OCI-M1 (cell line): Measurements from ENCODE around the gene COL15A1.

Source experiments
- DNase-seq: peaks from one replicate; lab custom pipeline; 2025; lab: John Stamatoyannopoulos, UW

The COL15A1 gene

DNA sequence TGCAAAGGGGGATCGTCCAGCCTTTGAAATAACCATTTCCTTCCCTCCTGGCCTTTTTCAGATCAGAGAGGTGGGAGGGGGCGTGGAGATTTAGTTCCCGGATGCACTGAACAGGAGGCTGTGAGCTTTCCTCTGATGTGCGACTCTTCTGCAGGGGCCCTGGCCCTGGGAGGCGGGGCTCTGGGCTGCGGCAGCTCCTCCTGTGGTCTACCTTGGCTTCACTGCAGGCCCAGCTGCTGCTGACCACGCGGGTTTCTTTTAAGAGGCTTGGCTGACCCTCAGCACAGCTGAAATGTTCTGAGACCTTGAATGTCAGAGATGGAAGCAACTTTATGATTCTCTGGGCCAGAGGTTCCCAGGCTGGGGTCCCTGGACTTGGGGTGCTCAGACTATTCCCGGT, 27.0 kb upstream of the COL15A1 start:
- DNase-seq = no peak

DNA sequence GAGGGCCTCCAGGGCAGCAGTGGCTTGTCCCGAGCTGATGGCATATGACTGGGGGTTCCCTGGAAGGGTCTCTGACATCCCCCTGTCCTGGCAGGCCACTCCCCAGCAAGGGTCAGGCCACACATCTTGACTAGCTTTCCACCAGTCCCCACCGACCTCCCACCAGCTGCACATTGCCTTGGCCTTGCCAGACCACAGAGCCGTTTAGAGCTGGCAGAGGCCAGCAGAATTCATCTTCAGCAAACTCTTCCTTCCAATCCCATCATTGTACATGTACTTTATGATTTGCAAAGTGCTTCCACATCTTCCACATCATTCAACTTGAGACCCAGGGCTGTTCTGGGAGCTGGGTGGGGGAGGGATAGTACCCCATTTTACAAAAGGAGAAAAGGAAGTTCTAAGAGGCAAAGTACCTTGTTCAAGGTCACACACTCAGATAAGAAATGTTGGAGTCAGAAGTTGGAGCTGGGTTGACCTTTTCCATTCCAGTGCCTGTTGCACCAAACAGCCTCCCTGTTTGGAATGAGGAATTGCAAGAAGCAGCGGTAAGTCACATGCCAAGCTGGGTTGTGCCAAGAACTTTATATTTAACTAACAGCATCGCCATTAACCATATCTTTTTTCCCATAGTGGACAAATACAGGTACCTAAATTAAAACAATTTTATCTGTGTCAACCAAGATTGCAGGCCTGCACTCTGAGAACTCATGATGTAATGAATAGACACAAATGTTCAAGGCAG, 25.8 kb upstream of the COL15A1 start:
- DNase-seq = no peak

DNA sequence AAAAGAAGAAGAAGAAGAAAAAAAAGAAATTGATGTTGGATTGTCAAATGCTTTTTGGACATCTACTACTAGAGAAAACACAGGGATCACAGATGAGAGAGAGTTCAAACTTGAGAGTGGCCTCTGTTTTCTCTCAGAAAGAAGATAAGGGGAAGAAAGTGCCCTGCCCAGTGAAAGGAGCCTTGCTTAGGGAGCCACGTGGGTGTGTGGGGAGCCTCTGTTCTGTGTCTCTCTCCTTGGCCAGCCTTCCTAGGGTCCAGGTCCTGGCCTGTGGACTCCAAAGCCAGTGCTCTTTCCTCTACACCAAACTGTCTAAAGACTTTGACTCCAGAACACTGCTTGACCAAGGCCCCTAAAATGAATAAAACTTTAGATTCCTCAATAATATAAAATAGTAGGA, 22.0 kb upstream of the COL15A1 start:
- peak; percentile 20 for DNase-seq

DNA sequence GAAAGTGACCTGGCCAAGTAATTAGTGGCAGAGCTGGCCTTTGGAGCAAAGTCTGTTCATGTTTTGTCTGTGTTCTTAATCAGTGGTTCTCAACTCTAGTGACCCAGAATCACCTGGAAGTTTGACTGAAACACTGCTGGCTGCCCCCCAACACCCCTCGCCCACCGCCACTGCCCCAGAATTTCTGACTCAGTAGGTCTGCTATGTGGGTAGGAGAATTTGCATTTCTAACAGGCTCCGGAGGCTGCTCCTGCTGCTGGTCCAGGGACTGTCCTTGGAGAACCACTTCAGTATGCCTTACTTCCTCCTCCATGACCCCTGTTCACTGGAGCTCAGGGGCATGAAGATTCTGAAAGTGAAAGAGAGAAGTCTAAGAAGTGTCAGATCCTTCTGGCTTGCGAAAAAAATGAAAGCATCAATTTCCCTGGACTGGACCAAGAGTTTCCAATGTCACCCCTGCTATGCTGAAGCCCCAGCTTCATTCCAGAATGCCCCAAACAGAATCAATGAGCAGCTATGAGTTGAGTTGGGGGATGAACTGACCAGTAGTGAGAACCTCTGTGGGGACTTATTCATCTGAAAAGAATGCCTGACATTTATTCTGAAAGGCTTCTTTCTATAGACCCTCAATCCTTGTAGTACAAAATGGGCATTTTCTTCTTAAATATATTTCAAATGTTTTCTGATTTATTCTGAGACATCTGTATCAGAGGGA, 20.8 kb upstream of the COL15A1 start:
- DNase-seq = peak; percentile 64

DNA sequence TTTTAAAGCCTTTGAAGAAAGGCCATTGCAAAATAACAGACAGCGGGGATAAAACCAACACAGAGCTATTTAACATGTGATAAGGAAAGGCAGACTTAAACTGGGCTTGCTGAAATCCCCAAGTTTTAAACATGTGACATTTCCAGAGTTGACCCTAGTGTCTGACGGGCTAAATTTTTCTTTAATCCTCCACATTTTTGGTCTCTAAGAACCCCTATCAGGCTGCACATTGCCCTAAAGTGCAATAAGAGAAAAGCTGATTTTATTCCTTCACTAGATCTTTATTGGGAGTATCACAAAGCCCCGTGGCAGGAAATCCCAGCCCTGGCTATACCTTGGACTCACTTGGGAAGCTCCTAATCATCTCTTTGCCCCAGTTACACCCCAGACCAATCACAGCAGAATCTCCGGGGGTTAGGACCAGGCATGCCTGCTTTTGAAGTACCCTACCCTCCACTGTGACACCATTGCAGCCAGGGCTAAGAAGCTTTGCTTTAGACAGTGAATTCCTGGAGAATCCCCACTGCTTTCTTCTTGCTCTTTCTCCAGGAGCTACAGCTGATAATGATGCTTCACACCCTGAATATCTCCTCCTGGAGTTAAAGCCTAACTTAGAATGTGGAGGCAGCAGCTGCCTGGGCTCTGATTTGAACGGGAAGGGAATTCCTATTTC, 20.1 kb upstream of the COL15A1 start:
- DNase-seq = peak; percentile 38

DNA sequence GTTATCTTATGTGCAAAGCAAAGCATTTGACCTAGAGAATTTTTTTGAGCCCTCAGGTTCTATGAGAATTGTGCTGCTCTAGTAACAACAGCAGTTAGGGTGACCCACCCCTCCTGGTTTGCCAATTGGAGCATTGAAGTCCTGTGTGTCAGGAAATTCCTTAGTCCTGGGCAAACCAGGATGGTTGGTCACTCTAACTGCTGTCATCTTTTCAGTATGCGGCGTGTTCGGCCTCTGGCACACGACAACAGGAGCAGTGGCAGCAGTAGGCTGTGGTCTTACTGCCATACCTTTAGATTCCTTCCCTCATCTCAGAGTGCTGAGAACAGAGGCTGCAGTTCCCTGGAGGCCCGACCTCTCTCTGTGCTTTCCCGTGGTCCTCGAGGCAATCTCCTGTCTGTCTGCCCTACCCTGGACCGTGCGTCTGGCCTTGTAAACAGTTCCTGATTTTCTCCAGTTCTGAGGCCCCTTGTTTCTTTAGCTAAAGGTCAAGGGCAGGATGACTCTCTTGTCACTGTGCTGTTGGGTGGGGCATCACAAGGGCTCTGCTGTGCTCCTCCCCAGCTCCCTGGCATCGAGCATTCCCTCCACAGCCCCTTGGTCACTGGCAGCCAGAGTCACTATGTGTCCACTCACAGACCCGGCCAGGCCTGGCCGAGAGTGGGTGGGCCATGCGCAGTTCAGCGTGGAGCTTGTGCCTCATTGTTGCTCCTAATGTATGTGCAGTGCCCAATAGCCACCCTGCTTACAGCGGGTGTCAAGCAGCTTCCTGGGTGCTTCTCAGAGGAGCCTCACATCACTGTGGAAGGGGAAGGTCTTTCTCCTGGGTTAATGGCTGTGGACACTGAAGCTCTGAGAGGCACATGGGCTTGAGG, 18.5 kb upstream of the COL15A1 start:
- DNase-seq = no peak

DNA sequence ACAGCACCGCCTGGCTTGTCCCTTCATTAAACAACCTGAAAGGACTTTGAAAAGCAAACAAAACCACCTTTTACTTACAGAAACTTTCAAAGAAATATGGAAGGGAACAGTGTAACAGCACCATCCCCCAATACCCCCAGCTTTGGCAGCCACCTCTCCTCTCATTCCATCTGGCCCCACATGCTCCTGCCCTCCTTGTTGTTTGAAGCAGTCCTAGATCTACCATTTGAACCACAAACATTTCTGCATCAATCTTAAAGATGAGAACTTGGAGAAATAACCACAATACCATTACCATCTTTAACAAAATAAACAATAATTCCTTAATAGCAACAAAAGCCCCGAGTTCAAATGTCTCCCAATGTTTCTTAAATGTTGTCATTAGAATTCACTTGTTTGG, 17.8 kb upstream of the COL15A1 start:
- no peak for DNase-seq

DNA sequence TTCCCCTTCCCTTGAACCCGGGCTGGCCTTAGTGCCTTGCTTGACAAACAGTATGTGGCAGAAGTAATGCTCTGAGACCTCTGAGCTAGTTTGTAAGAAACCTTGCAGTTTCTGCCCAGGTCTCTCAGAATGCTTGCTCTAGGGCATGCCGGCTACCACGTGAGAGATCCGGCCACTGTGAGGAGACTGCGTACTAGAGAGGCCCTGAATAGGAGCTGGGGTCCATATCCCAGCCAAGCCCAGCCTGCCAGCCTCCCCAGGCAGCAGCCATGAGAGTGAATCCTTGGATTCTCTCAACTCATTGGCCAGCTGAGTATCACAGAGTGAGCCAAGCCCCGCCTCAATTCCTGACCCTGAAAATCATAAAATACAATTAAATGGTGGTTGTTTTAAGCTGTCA, 16.0 kb upstream of the COL15A1 start:
- no peak for DNase-seq

DNA sequence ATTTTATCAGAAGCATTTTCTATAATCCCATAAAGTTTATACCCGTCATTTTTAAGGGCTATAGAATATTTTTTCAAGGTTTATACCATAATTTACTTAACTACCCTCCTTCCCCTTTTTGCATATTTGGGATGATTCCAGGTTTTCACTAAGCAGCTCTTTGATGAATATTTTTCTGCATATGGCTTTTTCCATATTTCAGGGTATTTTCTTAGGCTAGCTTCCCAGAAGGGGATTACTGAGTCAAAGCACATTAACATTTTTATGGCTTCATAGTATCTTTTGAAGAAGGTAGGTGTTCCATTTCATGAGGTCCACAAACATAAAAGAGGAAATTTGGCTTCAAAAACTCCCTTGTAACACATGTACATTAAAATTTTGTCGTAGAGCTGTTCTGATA, 14.6 kb upstream of the COL15A1 start:
- no peak for DNase-seq

DNA sequence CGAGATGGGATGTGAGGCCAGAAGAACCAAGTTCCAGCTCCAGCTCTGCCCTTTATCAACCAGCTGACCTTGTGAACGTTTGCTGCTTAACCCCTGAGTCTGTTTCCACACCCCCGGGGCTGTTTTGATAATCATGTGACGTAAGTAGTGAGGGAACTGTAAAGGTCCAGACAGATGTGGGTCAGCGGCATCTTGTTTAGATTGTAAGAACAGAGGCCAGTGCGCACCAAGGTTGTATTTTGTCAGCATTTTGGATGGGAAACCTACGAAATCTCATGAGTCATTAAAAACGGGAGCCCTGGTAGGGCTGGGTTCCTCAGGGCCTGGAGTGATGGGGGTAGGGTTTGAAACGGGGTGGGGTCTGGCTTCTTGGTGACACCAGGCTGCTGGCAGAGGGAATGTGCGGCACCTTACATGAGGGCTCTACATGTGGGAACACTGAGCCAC, 13.8 kb upstream of the COL15A1 start:
- no peak for DNase-seq

DNA sequence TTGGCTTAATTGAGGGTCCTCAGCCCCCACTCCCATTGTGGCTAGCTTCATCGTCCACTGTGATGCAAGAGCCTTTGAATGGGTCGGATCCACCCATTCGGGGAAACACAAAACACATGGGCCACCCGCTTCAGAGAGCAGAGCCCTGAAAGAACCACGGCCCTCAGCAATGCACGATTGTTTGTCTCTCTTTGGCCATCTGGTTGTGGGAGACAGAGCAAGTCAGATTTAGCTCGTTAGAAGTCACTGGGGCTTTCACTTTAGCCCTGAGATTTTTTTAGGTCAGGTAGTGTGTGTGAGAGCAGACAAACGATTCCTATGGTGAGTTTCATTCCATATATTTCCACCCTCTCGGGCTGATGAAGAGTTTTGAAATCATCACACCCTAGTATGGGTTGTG, 12.9 kb upstream of the COL15A1 start:
- no peak for DNase-seq

DNA sequence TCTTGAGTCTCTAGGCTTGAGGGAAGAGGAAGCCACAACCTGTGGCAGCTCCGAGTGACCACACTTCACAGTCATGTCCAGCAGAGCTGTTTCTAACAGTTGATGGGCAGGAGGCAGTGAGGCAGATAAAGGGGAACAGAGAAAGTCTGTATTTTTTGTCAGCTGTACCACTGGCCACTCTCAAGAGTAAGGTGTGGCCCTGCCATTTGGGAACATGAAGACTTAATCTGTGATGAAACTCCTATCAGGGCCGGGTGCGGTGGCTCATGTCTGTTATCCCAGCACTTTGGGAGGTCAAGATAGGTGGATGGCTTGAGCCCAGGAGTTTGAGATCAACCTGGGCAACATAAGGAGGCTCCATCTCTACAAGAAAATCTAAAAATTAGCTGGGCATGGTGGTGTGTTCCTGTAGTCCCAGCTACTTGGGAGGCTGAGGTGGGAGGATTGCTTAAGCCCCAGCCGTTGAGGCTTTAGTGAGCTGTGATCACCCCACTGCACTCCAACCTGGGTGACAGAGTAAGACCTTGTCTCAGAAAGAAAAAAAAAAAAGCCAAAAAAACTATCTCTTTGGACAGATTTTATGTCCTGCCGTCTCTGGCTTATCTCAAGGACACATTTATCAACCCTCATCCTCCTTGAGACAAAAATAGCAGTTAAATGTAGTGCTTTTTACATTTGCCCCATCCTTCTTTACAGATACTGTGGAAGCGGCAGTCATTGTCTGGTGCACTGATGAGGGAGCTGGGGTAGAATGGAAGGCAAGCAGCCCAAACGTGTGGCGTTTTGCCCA, 11.9 kb upstream of the COL15A1 start:
- peak; percentile 84 for DNase-seq

DNA sequence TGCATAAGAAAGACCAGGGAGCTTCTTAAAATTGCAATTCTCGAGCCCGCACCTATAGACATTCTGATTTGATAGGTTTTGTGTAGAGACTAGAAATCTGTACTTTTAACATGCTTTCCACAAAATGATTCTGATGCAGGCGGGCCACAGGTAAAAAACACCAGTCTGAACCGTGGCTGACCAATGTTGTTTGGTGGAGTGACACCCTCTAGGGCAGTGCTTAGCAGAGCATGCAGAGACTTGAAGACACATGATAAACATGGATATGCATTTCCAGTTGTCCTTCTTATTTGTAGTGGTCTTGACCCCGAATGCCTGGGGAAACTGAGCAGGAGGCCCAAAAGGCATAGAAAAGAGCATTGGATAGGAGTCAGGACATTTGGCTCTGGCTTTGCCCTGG, 10.5 kb upstream of the COL15A1 start:
- DNase-seq = no peak

DNA sequence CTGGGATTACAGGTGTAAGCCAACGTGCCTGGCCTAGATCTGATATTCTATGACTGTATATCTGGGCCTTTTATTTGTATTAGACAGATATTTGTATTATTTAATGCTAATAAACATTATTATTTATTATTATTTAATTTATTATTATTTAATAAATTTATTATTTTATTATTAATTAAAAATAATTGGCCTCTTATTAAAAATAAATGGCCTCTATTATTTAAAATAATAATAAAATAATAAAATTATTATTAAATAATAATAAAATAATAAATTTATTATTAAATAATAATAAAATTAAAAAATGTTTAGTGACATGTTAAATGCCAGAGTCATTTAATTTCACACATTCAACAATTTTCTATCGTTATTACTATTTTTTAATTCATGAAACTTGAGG, 9.8 kb upstream of the COL15A1 start:
- DNase-seq = no peak

DNA sequence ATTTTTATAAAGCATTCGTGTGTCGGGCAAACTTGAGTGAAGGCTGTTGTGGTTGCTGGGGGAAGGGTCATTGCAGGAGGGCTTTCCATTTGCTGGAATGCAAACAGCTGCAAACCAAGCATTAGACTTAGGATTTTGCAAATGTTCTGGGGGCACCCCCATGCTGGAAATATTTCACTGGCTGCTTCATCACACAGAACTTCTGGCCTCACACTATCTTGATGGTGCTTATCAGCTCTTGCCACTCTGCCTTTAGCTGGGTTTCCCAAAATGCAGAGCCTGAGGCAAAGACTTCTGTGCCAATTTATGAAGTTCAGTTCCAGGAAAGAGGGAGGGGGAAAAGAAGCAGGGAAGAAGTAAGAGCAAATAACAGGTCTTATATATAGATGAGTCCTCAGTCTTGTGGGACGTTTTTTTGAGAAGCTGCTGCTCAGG, 8.6 kb upstream of the COL15A1 start:
- DNase-seq = peak; percentile 87

DNA sequence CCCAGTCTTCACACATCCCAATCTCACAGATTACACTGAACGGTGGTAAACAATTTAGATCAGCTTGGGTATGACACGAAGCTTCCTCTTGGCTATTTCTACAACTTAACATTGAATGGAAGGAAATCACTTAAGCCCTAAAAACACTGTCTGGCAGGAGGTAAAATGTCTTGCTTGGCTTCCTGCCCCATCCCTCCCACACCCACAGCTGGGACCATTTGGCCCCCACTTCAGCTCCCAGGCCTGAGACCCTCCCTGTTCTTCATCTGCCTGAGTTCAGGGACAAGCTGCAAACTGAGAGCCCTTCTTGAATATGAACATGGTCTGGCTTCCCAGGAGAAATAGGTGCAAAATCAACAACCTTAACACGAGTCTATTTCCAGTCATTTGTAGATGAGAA, 3.4 kb upstream of the COL15A1 start:
- DNase-seq = no peak

DNA sequence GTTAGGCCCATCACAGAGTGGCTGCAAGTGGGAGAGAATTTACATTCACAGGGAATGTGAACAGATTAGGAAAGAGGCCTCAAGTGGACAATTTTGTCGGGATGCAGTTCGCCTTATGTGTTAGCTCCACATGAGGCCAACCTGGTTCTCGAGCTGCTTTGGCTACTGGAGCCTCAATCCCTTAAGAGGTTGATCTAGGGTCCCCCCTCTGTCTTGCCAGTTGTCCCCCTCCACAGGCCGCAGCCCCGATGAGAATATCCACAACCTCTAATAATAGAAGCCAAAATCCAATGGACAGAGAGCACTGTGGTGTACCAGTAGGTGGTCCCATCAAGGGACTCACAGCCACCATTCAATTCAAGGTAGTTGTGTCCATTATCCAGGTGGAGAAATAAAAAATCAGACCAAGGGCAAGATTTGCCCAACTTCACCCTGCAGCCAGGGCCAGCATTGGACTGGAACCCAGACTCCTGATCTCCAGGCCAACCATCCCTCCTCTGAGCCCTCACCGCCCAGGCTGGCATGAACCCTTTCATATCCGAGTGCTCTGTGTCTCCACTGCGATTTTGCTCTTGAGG, 1.7 kb upstream of the COL15A1 start:
- no peak for DNase-seq

DNA sequence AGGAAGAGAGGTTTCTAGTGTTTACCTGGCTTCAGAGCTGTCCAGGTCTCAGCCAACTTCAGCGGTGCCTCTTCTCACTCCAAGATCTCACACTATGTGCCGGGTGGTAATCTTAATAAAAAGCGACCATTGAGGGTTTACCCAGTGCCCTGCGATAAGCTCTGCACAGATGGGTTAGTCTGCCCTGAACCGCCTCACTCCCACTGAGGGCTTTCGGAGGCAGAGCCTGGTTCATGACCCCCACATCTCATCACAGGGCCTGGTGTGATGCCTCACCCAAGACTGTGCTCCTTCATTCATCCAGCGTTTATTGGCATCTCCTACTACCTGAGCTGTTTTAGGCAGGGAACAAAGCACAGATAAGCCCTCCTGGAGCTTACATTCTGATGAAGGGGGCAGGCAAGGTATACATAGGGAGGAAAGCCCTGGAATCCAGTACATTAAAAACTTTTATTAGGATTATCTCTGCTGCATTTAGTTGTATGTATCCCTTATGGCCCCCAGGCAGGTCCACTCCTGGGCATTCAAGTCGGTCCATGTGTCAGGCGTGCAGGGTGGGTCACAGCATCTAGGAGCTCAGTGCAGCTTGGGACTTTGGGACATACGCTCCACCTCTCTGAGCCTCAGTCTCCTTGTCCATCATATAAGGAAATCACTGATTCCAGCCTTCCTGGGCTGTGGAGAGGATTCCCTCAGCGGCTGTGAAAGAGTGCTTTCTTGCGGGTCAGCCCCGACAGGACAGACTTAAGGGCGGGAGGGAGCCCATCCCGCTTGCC, 613 bp upstream of the COL15A1 start:
- DNase-seq = no peak

DNA sequence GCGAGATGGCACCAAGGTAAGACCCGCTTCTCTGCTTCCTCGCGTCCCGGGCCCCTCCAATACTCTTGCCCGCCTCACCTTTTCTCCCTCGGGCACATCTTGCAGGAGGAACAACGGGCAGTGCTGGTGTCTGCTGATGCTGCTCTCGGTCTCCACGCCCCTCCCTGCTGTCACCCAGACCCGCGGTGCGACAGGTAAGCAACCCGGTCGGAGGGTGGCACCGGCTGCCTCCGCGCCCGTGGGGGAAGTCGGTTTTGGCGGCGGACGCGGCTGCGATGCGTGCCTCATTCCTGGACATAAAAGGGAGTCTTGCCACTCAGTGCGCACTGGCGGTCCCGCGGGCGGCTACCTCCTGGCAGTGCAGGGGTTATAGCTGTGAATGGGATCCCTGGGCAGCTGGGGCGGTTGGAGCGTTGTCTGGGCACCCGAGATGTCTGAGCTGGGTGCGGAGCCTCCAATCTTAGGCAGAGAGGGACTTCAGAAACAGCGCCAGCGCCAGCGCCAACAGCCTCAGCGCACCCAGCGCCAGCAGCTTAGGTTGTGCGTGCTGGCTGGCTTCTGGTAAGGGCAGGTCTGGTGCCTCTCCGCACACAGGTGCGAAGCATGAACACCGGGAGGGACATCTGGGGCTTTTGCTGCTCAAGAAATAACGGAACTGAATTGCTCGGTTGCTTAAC, 488 bp downstream of the COL15A1 start:
- DNase-seq = no peak

DNA sequence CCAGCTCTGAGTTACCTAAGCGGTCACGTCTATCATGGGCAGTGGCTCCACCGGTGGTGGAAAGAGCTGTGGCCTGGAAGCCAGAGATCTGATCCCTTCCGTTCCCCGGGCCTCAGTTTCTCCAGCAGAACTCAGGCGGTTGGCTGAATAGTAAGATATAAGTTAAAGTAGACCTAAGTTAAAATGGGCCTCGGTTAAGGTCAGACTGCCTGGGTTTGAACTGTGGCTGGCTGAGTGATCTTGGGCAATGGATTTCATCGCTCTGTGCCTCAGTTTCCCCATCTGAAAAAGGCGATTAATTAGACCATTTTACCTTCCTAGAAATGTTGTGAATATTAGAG, 997 bp downstream of the COL15A1 start:
- DNase-seq = no peak
